Posterior cingulate gyrus (tissue), 11 donors: ENCODE results near the gene COMMD6.
"Not testable (repeated sequence)": the region's sequence is repeated elsewhere in the genome, so short reads cannot be mapped to it uniquely, and the experiment has no call there.

Experiments used
- DNase-seq, 10 donors: peaks; one replicate each; pipeline versions ENCODE4 v3.0.0 to v3.0.0-alpha.2; 2020 to 2021; ENCODE audit warnings: mixed read lengths in 3 of 10
- intact Hi-C: fragments of 100-400 bp; cut with DNase I; formaldehyde crosslinking; loops from one replicate; pipeline ENCODE4 v1.15.1; 2023

The COMMD6 gene

GRCh38 chr13:75537401-75538365, at the start of gene COMMD6:
COMMD6 (minus strand) TSS chr13:75537841; CDS start chr13:75537805, 36 bp downstream.
- peak; percentile 64 to 97 (median 80) for DNase-seq
- intact Hi-C loops = loop anchor here (1.0 kb wide), 1 partner anchor 12 kb away; the partner anchor contains the start of gene UCHL3

- DNase-seq = no peak
- intact Hi-C loops = no loop called here
These were observed 47.5 kb upstream of the COMMD6 start for GRCh38 chr13:75585153-75585552.

- DNase-seq = no peak
- intact Hi-C loops = no loop called here
These were observed 45.5 kb upstream of the COMMD6 start for GRCh38 chr13:75583091-75583490.

GRCh38 chr13:75581874-75582640, 44.4 kb upstream of the COMMD6 start:
- intact Hi-C loops = no loop called here
- no peak for DNase-seq

- intact Hi-C loops = no loop called here
These were observed 41.9 kb upstream of the COMMD6 start for GRCh38 chr13:75579529-75579928.

GRCh38 chr13:75569576-75569975, 31.9 kb upstream of the COMMD6 start:
- no peak for DNase-seq
- intact Hi-C loops = no loop called here

More at GRCh38 chr13:75579529-75579928, 41.9 kb upstream of the COMMD6 start:
- no peak for DNase-seq

- DNase-seq = no peak
- intact Hi-C loops = no loop called here
These were observed 29.0 kb upstream of the COMMD6 start for GRCh38 chr13:75566658-75567057.

- no peak for DNase-seq
- intact Hi-C loops = no loop called here
These were observed 20.7 kb upstream of the COMMD6 start for GRCh38 chr13:75558145-75558840.

- DNase-seq = no peak
- intact Hi-C loops = no loop called here
These were observed 19.3 kb upstream of the COMMD6 start for GRCh38 chr13:75556961-75557360.

GRCh38 chr13:75555836-75556235, 18.2 kb upstream of the COMMD6 start:
- intact Hi-C loops = no loop called here

GRCh38 chr13:75554981-75555380, 17.3 kb upstream of the COMMD6 start:
- DNase-seq = no peak
- intact Hi-C loops = no loop called here

More at GRCh38 chr13:75555836-75556235, 18.2 kb upstream of the COMMD6 start:
- DNase-seq = no peak

GRCh38 chr13:75554464-75554863, 16.8 kb upstream of the COMMD6 start:
- DNase-seq = no peak
- intact Hi-C loops = no loop called here

- intact Hi-C loops = no loop called here
- DNase-seq = no peak
These were observed 12.5 kb upstream of the COMMD6 start for GRCh38 chr13:75550159-75550567.

- DNase-seq = peak; percentile 93 to 99 (median 94)
- intact Hi-C loops = loop anchor here (1.0 to 5.0 kb wide), 3 partner anchors 11 to 177 kb away; partner anchors contain the start of gene TBC1D4
These were observed 11.9 kb upstream of the COMMD6 start, which contains the start of gene UCHL3 for GRCh38 chr13:75549262-75550158. UCHL3 (plus strand) TSS chr13:75549791; CDS start chr13:75549821, 30 bp downstream.

- DNase-seq = no peak
- intact Hi-C loops = loop anchor here (2.0 to 5.0 kb wide), 2 partner anchors 66 to 175 kb away; partner anchors contain the start of gene TBC1D4
These were observed 10.3 kb upstream of the COMMD6 start for GRCh38 chr13:75547917-75548316.

- not testable (repeated sequence) for DNase-seq
- intact Hi-C loops = loop anchor here (5.0 kb wide), 1 partner anchor 63 kb away; the partner anchor contains the start of gene TBC1D4
These were observed 7.7 kb upstream of the COMMD6 start for GRCh38 chr13:75545386-75545785.

GRCh38 chr13:75544681-75545330, 7.2 kb upstream of the COMMD6 start:
- intact Hi-C loops = loop anchor here (5.0 kb wide), 1 partner anchor 63 kb away; the partner anchor contains the start of gene TBC1D4
- no peak for DNase-seq

GRCh38 chr13:75541961-75542360, 4.3 kb upstream of the COMMD6 start:
- intact Hi-C loops = no loop called here
- no peak for DNase-seq

- DNase-seq = no peak
- intact Hi-C loops = no loop called here
These were observed 3.6 kb upstream of the COMMD6 start for GRCh38 chr13:75541287-75541686.
